NCI-H2081 (cell line): ENCODE measurements around the gene ANAPC2.

ENCODE experiments used
- DNase-seq, 2 experiments: peaks; one replicate each; lab custom pipeline; 2025; lab: John Stamatoyannopoulos, UW

Gene ANAPC2

GRCh38 chr9:137227054-137227852 is 38.9 kb upstream of the ANAPC2 start, which contains the start of gene RNF224:
RNF224 (plus strand) TSS chr9:137227502; CDS start chr9:137228336, 834 bp downstream.
- peak; percentile 71 to 73 for DNase-seq

GRCh38 chr9:137226338-137227053 is 38.1 kb upstream of the ANAPC2 start:
- no peak for DNase-seq

- DNase-seq = no peak
These were observed 37.5 kb upstream of the ANAPC2 start for GRCh38 chr9:137225699-137226331.

GRCh38 chr9:137224830-137225694 is 36.7 kb upstream of the ANAPC2 start, which contains the start of gene CYSRT1:
CYSRT1 (plus strand) TSS chr9:137225174; CDS start chr9:137225622, 448 bp downstream.
- no peak for DNase-seq

GRCh38 chr9:137223078-137223970 is 35.0 kb upstream of the ANAPC2 start:
- DNase-seq = peak; percentile 96 to 97

DNA sequence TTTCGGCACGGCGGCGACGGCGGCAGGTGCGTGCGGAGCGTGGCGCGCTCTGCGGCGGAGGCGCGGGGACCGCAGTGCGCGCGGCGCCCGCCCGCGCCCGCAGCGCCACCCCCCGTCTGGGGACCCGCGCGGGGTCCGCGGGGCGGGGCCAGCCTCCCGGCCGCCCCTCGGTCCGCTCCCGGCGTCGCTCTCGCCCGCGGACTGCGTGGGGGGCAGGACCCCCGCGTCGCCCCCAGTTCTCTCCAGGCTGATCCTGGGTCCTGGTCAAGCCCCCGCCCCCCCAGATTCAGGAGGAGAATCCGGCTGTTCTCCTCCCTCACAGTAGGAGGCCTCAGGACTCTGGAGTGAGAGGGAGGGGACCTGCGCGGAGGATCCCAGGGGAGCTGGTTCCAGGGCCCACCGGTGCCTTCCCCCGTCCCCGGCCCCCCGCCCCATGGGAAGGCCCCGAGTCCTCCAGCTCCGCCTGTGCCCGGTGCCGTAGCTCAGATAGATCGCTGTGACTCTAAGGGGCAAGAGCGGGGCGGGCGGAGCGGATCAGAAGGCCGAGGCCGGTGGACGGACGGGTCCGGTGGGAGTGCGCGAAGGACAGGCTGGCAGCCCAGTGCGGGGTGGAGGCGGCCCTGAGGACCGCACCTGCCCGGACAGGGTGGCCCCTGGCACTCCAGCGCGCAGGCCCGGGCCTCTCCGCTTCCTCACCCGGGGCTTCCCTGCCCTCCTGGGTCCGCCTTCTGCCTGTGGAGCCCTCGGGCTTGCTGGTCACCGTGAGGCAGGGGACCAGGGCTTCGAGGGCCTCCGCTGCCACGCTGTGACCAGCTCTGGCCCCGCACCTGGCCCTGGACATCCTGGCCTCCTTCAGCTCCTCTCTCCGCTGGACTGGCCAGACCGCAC is 34.1 kb upstream of the ANAPC2 start, which contains the start of gene RNF208:
RNF208 (minus strand) TSS at position 51 of the 888 bp plus-strand sequence. CDS start 1,028 bp downstream, outside the sequence.
- DNase-seq = peak in 1 of 2 experiments; percentile 18

DNA sequence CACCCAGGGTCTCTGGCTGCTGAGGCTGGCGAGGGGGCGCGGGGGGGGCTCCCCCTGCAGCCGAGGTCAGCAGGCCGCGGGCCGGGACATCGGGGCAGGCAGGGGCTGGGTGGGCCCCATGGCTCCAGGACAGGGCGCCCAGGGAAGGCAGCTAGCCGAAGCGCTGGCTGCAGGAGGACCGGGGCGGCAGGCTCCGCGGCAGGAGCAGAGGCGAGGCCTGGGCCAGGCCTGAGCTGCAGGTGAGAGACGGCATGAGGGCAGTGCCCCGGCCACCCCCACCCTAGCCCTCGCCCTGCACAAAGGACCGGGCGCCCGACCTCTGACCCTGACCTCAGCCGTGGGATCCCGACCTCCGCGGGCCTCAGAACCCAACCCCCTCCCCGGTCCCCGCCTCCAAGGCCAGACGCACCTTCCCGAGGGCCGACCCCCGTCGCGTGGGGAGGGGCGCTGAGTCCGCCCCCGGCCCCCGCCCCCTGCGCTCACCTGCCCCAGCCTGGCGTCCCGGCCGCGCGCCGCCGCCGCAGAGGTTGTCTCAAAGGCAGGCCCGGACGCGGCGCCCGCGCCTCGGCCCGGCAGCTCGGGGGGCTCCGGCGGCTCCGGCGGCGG is 33.2 kb upstream of the ANAPC2 start:
- DNase-seq = no peak

GRCh38 chr9:137221095-137221505 is 32.7 kb upstream of the ANAPC2 start:
- no peak for DNase-seq

DNA sequence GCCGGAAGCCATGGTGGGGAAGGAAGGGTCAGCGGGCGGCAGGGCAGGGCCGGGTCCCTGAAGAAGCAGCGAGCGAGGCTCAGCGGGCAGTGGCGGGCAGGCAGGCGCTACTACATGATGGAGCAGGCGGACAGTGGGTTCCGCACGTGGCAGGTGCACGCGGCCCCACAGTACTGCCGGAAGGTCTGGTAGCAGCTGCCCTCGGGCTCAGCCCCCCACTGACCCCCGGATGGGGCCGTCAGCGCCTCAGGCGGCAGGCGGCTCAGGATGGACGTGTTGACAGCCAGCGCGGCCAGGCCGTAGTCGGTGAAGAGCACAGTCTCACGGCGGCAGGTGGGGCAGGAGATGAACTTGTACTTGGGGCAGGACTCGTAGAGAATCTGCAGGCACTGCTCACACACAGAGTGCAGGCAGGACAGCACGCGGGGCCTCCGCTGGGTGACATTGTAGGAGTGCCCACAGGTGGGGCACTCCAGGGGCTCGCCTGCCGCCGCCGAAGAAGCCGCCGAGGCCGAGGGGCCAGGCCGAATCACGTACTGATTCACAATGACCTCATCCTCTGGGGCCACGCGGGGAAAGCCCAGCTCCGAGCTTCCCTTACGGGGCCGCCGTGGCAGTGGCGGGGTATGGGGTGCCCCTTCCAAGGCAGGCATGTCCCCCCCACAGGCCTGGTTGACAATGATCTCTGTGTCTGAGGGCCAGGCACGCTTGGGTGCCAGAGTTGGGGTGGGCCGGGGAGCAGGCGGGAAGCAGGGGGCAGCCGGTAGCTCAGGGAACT is 32.1 kb upstream of the ANAPC2 start:
- no peak for DNase-seq

DNA sequence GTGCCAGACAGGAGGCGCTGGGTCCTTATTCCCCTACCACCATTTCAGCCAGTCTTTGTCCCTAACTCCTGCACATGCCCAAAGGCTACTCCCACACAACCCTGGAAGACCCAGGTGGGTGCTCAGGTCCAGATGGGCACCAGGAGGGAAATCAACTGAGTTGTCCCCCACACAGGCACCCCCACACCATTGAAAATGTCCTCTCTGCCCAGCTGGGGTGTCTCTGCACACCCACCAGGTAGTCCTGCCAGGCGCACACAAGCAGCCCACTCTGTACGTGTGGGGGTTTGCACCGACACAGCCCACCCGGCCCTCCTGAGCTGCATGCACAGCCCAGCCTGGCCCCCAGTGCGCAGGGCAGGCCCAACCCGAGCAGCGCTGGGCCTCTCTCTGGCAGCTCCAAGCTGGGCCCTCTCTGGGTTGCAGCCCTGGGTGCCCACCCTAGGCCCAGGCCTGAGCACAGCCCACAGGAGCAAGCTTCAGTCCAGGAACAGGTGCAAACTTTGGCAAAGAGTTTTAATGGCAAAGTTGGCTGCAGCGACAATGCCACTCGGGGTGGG is 31.5 kb upstream of the ANAPC2 start:
- DNase-seq = no peak

DNA sequence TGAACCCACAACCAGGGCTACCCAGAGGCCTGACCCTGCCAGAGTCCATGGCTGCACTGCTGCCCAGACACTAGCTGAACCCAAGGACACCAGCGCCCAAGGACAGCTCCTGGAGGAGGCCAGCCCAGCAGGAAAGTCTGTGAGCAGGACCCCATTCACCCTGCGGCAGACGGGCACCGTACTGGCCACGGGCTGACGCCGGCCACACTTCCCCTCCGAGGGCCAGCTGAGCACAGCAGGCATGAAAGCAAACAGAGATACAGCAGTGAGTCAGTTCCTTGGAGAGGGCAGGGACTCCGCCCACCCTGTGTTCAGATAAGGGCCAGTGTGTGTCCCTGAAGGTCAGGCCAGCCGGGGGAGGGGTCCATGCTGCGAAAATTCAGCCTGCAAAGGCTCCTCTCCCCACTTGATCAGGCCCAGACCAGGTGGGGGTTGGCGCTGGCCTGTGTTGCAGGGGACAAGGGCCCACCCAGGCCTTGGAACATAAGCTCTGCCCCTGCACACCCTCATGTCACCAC is 30.5 kb upstream of the ANAPC2 start:
- DNase-seq = no peak

- no peak for DNase-seq
These were observed 29.9 kb upstream of the ANAPC2 start for GRCh38 chr9:137218212-137218753.

DNA sequence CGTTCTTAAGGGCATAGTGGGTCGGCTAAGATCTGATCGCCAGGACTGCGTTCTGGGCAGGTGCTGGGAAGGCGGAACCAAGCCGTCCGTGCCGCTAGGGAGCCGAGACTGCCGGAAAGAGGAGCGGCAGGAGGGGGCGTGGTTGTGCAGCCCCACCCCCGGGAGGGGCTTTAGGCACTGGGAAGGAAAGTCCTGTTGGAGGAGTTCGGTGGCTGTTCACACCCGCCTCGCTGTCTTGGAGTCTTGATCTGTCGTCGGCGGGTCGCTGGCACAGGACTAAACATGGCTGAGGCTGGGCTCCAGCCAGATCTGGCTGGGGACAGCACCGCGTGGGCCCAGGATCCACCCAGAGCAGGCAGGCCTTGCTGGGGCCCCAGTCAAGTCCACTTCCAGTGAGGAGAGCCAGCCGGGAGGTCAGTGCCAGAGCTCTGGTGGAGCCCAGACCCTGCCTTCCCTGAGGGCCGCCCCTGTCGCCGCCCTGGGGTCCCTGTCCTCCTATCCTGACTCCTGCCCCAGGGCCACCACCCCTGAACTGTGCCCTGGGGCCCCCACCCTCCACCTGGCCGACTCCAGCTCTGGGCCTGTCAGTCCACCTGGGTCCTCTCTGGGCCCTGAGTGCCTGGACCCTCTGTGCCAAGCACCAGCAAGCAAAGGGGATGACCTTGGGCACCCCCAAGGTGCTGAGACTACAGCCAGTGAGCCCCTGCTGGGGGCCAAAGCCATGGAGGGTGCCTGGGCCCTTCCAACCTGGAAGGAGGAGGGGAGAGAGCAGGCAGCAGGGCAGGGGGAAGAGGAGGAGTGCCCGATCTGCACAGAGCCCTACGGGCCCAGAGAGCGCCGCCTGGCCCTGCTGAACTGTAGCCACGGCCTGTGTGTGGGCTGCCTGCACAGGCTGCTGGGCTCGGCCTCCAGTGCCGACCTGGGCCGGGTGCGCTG is 29.2 kb upstream of the ANAPC2 start:
- DNase-seq = peak; percentile 52 to 63

DNA sequence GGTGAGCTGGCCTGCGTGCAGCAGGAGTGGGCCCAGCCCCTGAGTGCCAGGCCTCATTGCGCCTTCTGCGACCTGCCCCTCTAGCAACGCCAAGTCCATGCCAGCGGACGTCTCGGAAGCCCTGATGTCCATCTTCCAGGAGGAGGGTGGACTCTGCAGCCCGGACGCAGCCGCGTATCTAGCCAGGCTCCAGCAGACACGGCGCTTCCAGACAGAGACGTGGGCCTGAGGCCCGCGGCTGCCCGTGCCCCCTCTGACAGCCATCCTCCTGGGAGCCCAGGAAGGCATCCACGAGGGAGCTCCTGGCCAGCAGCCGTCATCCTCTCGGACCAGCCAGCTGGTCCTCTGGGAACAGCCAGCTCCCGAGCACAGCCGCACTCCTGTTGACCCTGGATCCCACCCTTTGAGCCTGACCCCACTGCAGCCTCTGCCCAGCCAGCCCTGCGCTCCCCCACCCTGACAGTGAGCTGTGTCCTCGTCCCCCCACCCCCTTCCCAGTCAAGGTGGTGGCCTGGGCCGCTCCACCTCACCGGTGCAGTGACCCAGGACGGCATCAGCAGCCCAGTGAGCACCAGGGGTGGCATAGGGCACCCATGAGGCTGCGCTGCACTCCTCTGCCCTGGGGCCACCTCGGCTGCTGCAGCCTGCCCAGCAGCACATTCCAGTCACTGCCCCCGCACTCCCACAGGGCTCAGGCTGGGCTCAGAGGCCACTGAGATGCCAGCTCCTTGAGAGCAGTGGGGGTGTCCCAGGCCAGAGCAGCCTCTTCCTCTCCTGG is 28.0 kb upstream of the ANAPC2 start:
- no peak for DNase-seq
